Brain microvascular endothelial cell (primary cell): ENCODE results near the gene BDH1.
"Not testable (repeated sequence)": the region's sequence is repeated elsewhere in the genome, so short reads cannot be mapped to it uniquely, and the experiment has no call there.

ENCODE experiments used
- DNase-seq: peaks from one replicate; pipeline ENCODE4 v3.0.0-alpha.2; 2020
- H3K27ac ChIP-seq: fragments of 250-450 bp; sonication (Bioruptor Pico); 2 replicates; pipeline ENCODE4 v1.5.1; 2020; ENCODE audit warnings: mild to moderate bottlenecking, moderate library complexity
- H3K27me3 ChIP-seq: fragments of 250-450 bp; sonication (Bioruptor Pico); replicated peaks from 2 replicates; pipeline ENCODE4 v1.5.1; 2020; ENCODE audit warnings: mild to moderate bottlenecking
- H3K36me3 ChIP-seq: fragments of 250-450 bp; sonication (Bioruptor Pico); replicated peaks from 2 replicates; pipeline ENCODE4 v1.5.1; 2020; ENCODE audit warnings: mild to moderate bottlenecking
- H3K4me3 ChIP-seq: 2 replicates; pipeline ENCODE4 v1.5.1; 2011; ENCODE audit warnings: low read depth, mild to moderate bottlenecking, control low read depth, low read length, moderate library complexity
- in situ Hi-C: cut with HindIII; loops from 2 replicates; pipeline ENCODE4 v1.10.0; 2017; ENCODE audit warnings: low sequenced_read_pairs, low pct_ligation_motif_present
- TF ChIP-seq, protein P1 (sequence below): IDR thresholded peaks from 2 replicates; pipeline ENCODE4 v1.5.1; 2011; ENCODE audit warnings: low read depth, mild to moderate bottlenecking, moderate library complexity, low read length, control low read depth, inconsistent platforms; ENCODE audit errors: missing control alignments

Gene BDH1

DNA sequence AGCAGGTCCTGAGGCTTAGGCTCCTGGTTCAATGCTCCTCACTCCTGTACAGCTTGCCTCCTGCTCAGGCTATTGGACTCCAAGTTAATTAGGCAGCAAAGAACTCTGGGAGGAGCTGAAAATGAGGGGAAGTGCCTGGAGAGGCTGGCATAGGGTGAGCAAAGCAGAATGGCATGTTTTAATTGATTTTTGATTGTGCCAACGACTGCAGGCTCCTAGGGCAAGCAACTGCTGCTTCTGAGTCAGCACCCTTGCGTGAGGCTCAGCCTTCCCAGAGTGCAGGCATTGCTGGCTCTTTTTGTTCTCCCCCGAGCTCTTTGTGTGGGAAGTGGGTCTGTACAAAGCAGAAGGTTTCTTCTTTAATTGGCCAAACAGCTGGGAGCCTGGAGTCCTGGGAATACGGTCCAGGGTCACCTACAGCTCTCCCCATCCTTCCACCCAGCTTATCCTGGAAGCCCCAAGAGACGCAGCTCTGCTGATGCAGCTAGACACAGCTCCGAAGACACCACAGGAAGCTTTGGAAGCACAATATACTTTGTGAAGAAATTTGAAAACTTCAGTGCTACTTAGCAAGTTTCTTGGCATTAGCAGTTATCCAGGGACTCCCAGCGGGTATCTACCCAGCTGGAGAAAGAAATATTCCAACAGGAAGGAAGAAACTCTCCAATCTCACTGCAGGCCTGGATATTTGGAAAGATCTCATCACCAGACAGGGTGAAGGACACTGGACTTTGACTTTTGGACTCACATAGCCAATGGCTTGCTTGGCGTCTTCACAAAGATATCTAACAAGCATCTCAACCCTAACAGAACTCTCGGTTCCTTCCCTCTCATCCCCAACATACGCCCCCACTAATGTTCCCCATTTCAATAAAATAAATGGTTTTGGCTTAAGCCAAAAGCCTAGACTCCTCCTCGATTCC lies 76.8 kb downstream of the BDH1 start:
- no peaks in the 10 kb centered on the region for H3K27me3 ChIP-seq
- DNase-seq: no peak
- in situ Hi-C loops: no loop called here
- H3K36me3 ChIP-seq: no peaks in the 10 kb centered on the region
- H3K4me3 ChIP-seq: no peak overlapping the region
- H3K27ac ChIP-seq: peak overlapping the region; percentile 24
- TF ChIP-seq, protein P1, sequence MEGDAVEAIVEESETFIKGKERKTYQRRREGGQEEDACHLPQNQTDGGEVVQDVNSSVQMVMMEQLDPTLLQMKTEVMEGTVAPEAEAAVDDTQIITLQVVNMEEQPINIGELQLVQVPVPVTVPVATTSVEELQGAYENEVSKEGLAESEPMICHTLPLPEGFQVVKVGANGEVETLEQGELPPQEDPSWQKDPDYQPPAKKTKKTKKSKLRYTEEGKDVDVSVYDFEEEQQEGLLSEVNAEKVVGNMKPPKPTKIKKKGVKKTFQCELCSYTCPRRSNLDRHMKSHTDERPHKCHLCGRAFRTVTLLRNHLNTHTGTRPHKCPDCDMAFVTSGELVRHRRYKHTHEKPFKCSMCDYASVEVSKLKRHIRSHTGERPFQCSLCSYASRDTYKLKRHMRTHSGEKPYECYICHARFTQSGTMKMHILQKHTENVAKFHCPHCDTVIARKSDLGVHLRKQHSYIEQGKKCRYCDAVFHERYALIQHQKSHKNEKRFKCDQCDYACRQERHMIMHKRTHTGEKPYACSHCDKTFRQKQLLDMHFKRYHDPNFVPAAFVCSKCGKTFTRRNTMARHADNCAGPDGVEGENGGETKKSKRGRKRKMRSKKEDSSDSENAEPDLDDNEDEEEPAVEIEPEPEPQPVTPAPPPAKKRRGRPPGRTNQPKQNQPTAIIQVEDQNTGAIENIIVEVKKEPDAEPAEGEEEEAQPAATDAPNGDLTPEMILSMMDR: no peak

DNA sequence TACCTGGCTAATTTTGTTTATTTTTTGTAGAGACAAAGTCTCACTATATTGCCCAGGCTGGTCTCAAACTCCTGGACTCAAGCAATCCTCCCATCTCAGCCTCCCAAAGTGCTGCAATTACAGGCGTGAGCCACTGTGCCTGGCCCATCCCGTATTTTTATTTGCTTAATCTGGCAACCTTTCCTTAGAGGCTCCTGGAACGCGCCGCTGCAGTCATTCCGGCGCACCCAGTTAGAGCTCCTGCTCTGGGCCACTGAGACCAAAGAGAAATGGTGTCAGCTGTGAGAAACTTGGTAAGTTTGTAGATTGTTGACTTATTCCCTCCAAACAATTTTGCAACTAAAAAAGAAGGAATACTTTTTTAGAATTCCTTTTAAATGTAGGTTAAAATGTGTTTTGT lies 78.0 kb downstream of the BDH1 start:
- H3K27ac ChIP-seq, DNase-seq, H3K36me3 ChIP-seq, H3K27me3 ChIP-seq, in situ Hi-C loops, H3K4me3 ChIP-seq: not testable (repeated sequence)

DNA sequence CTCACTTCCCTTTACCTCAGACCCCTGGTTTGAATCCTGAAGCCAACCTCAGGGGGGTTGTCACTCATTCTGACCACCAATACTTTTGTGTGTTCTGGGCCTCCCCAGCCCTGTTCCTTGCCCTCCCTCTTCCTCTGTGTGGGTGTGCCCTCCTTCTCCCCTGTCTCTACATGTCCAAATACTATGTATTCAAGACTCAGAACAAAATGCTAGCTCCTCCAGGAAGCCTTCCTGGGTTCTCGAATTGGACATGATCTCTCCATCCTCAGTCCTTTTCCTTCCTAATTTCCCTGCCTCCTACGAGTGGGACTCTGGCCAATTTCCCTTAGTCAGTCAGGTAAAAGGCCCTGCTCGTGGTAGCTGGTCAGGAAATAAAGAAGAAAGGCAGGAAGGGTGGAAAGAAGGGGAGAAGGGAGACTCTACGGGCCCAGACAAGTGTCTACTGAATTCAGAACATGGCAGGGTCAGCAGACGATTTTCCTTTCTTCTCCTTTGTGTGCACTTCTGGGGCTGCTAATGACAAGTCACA lies 79.7 kb downstream of the BDH1 start:
- no peak overlapping the region for H3K4me3 ChIP-seq
- H3K27ac ChIP-seq: no peak overlapping the region
- in situ Hi-C loops: no loop called here
- TF ChIP-seq, protein P1: no peak
- no peaks in the 10 kb centered on the region for H3K36me3 ChIP-seq
- no peaks in the 10 kb centered on the region for H3K27me3 ChIP-seq
- DNase-seq: no peak

DNA sequence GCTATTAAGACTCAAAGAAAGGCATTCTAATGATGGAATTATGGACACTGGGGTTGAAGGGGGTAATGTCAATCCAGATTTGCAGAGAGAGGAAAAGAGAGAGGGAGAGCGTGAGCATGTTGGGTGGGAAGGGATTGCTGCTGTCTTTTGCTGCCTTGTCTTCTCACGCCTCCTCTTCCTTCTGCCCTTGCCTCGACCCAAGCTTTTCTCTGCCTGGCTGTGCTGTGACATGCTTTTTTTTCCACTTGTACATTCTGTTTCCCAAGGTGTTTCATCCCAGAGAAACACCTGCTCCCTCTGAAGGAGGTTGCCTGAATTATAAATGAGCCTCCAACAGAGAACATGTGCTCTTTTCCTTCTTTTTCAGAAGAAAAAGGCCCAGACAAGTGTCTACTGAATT lies 80.3 kb downstream of the BDH1 start:
- no peaks in the 10 kb centered on the region for H3K27me3 ChIP-seq
- TF ChIP-seq, protein P1: no peak
- in situ Hi-C loops: no loop called here
- H3K4me3 ChIP-seq: no peak overlapping the region
- no peak for DNase-seq
- H3K27ac ChIP-seq: no peak overlapping the region
- H3K36me3 ChIP-seq: no peaks in the 10 kb centered on the region

DNA sequence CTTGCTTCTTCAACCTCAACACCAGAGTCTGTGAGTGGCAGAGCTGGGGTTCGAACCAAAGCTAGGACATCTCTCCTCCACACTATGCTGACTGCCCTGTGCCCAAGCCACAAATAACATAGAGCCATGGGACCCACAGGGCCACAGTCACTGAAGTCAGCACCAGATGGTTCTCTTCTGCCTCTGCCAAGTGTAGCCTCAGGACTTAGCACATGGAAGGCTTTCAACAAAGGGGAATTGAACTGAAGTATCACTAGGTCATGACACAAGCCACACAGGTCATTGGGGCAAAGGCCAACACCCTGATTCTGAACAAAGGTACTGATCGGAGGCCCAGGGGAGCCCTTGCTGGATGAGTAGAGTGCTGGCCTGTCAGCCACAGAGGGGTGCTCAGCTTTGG lies 83.6 kb downstream of the BDH1 start:
- in situ Hi-C loops: no loop called here

DNA sequence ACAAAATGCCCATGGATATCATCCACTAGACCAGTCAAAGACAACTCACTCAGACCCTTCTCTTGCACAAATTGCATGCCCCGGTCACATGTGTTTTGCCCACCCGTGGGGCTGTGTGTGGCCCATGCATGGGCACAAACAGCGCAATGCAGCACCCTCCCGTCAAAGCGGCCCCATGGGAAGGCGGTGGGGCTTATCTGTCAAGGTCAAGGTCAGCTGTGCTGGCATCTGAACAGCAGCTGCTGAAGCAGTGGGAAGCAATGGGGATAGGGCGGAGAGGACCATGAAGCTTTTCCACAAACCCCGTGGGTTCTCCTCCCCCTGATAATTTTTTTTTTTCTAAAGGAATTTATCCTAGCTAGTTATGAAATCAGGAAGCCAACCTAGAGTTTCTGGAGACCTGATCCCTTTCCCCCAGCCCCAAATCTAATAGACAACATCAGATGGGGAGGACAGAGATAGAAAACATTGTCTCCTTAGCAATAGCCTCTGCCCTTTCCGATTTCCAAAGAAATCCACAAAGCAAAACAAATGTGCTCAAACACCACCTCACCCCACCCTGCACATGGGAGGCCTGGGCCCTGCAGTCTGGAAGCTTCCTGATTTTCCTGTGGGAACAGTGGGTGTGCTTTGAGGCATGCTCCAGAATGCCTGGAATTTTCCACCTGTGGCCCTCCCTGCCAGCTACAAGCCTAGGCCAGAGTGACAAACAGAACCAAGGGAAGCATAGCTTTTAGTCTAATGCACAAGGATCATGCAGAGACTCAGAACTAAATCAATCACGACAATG lies 84.4 kb downstream of the BDH1 start:
- Histone ChIP-seq H3K36me3 (no peaks in the 10 kb centered on the region), H3K4me3 (no peak overlapping the region), H3K27me3 (no peaks in the 10 kb centered on the region), H3K27ac (no peak overlapping the region)
- TF ChIP-seq, protein P1: no peak
- in situ Hi-C loops: no loop called here
- DNase-seq: no peak

More for the DNA sequence above, 83.6 kb downstream of the BDH1 start:
- H3K4me3 ChIP-seq: no peak overlapping the region
- no peaks in the 10 kb centered on the region for H3K27me3 ChIP-seq
- no peak overlapping the region for H3K27ac ChIP-seq
- TF ChIP-seq, protein P1: no peak
- H3K36me3 ChIP-seq: no peaks in the 10 kb centered on the region
- DNase-seq: no peak
